Thoracic aorta (tissue), 2 donors: ENCODE results near the gene MFSD6L. TPM values are rescaled to one million over a fixed set of nuclear protein-coding genes. Genes with fewer than 3 reads are reported as not detected.

Source experiments
- ATAC-seq: fragments of 150-250 bp; one replicate; pipeline ENCODE4 v1.8.0; 2017; ENCODE audit warnings: low read depth; ENCODE audit not compliant: insufficient number of reproducible peaks, low FRiP score
- DNase-seq: peaks from one replicate; pipeline ENCODE4 v3.0.0-alpha.2; 2020; ENCODE audit warnings: low spot score
- H3K27ac ChIP-seq, 2 donors: fragments of 200-600 bp; sonication (generic); 1 replicate in 1 of 2; 2 replicates in 1 of 2; pipeline ENCODE4 v1.5.1; 2016; ENCODE audit warnings: mild to moderate bottlenecking in 2 of 2, moderate library complexity in 2 of 2
- H3K27me3 ChIP-seq: fragments of 200-600 bp; sonication (generic); replicated peaks from 2 replicates; pipeline ENCODE4 v1.6.0; 2016; ENCODE audit warnings: mild to moderate bottlenecking; ENCODE audit not compliant: insufficient read depth
- H3K36me3 ChIP-seq: fragments of 200-600 bp; sonication (generic); one replicate; pipeline ENCODE4 v1.5.1; 2016
- H3K4me1 ChIP-seq, 2 donors: fragments of 200-600 bp; sonication (generic); 1 replicate in 1 of 2; 2 replicates in 1 of 2; pipeline versions ENCODE4 v1.5.1 to v1.6.0; 2016; ENCODE audit warnings: low read depth in 2 of 2, mild to moderate bottlenecking in 1 of 2; ENCODE audit not compliant: control insufficient read depth in 1 of 2
- H3K4me3 ChIP-seq: fragments of 200-600 bp; sonication (generic); 2 replicates; pipeline ENCODE4 v1.5.1; 2016; ENCODE audit warnings: mild to moderate bottlenecking
- H3K9me3 ChIP-seq: fragments of 200-600 bp; sonication (generic); 2 replicates; pipeline ENCODE4 v1.5.1; 2016
- total RNA-seq, 2 donors: library from RNA; depleted of rRNA; stranded (reverse); fragments of >200 nt; gene quantifications; one replicate each; pipeline versions ENCODE4 v1.1.0 to v1.2.3, GENCODE V29; 2016
- TF ChIP-seq, protein P1 (sequence below): fragments of 200-600 bp; sonication (generic); IDR thresholded peaks from one replicate; pipeline ENCODE4 v1.5.1; 2019; ENCODE audit warnings: antibody characterized with exemption

MFSD6L gene
- total RNA-seq, 2 donors from 2014 or later: 0.27 TPM; not detected in 1

- Histone ChIP-seq H3K9me3 (no peaks in the 10 kb centered on the region), H3K4me1 (peaks cover 0 to 6% of the 10 kb centered on the region in 2 donors), H3K36me3 (no peaks in the 10 kb centered on the region), H3K4me3 (no peak overlapping the region), H3K27ac (no peak overlapping the region), H3K27me3 (no peaks in the 10 kb centered on the region)
- TF ChIP-seq, protein P1, sequence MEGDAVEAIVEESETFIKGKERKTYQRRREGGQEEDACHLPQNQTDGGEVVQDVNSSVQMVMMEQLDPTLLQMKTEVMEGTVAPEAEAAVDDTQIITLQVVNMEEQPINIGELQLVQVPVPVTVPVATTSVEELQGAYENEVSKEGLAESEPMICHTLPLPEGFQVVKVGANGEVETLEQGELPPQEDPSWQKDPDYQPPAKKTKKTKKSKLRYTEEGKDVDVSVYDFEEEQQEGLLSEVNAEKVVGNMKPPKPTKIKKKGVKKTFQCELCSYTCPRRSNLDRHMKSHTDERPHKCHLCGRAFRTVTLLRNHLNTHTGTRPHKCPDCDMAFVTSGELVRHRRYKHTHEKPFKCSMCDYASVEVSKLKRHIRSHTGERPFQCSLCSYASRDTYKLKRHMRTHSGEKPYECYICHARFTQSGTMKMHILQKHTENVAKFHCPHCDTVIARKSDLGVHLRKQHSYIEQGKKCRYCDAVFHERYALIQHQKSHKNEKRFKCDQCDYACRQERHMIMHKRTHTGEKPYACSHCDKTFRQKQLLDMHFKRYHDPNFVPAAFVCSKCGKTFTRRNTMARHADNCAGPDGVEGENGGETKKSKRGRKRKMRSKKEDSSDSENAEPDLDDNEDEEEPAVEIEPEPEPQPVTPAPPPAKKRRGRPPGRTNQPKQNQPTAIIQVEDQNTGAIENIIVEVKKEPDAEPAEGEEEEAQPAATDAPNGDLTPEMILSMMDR: no peak
- ATAC-seq: no peak
- no peak for DNase-seq
Measured at GRCh38 chr17:8794636-8795035, 4.5 kb downstream of the MFSD6L start.

DNA sequence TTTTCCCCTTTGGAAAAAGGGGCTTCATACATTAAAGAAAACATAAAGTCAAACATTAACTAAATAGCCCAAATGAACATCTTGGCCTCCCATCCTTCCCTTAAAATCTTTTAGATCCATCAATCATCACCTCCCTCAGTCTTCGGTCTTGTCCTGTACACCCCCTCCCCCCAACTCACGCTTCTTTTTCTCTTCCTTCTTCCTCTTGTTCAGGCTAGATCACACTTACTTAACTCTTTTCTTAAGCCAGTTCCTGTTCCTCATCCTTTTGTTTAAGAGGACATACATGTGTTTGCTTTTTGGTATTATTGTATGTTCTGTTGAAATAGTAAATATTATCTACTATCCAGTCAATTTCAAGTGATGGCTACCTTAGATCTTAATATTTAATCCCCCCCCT is 5.5 kb downstream of the MFSD6L start:
- no peaks in the 10 kb centered on the region for H3K9me3 ChIP-seq
- DNase-seq (no peak), ATAC-seq (no peak)
- TF ChIP-seq, protein P1: no peak
- no peaks in the 10 kb centered on the region for H3K27me3 ChIP-seq
- H3K4me3 ChIP-seq: no peak overlapping the region
- no peak overlapping the region for H3K27ac ChIP-seq
- H3K36me3 ChIP-seq: no peaks in the 10 kb centered on the region
- H3K4me1 ChIP-seq: no peaks in the 10 kb centered on the region

GRCh38 chr17:8792646-8793045 is 6.5 kb downstream of the MFSD6L start:
- no peaks in the 10 kb centered on the region for H3K4me1 ChIP-seq
- no peaks in the 10 kb centered on the region for H3K27me3 ChIP-seq
- no peak overlapping the region for H3K4me3 ChIP-seq
- DNase-seq: no peak
- H3K36me3 ChIP-seq: no peaks in the 10 kb centered on the region
- H3K27ac ChIP-seq: no peak overlapping the region
- TF ChIP-seq, protein P1: no peak
- no peaks in the 10 kb centered on the region for H3K9me3 ChIP-seq
- ATAC-seq: no peak

- no peaks in the 10 kb centered on the region for H3K9me3 ChIP-seq
- no peaks in the 10 kb centered on the region for H3K4me1 ChIP-seq
- TF ChIP-seq, protein P1: no peak
- no peak overlapping the region for H3K27ac ChIP-seq
- H3K36me3 ChIP-seq: no peaks in the 10 kb centered on the region
- ATAC-seq: peak; percentile 51
- no peak for DNase-seq
- H3K4me3 ChIP-seq: no peak overlapping the region
- no peaks in the 10 kb centered on the region for H3K27me3 ChIP-seq
Measured at GRCh38 chr17:8791910-8792270, 7.3 kb downstream of the MFSD6L start.

GRCh38 chr17:8791248-8791909 is 7.8 kb downstream of the MFSD6L start:
- TF ChIP-seq, protein P1: no peak
- H3K4me3 ChIP-seq: no peak overlapping the region
- no peaks in the 10 kb centered on the region for H3K36me3 ChIP-seq
- no peak overlapping the region for H3K27ac ChIP-seq
- H3K27me3 ChIP-seq: no peaks in the 10 kb centered on the region
- H3K9me3 ChIP-seq: no peaks in the 10 kb centered on the region
- H3K4me1 ChIP-seq: no peaks in the 10 kb centered on the region
- no peak for DNase-seq
- no peak for ATAC-seq
